OCI-LY7 (cell line): ENCODE data around the gene TMEM169.

ENCODE experiments used
- EZH2phosphoT487 ChIP-seq: fragments of 200-600 bp; sonication (generic); IDR thresholded peaks from 2 replicates; pipeline ENCODE4 v1.6.1; 2018; ENCODE audit warnings: low read depth, borderline replicate concordance, mild to moderate bottlenecking, mixed run types, antibody characterized with exemption, low read length, moderate library complexity, mixed read lengths
- TF ChIP-seq, protein P1 (sequence below): fragments of 200-600 bp; sonication (generic); conservative IDR thresholded peaks from 2 replicates; pipeline ENCODE4 v1.5.1; 2014; ENCODE audit warnings: mild to moderate bottlenecking, antibody characterized with exemption, low read length, moderate library complexity, mixed read lengths

GRCh38 chr2:216112926-216113325 is 31.2 kb downstream of the TMEM169 start:
- TF ChIP-seq, protein P1, sequence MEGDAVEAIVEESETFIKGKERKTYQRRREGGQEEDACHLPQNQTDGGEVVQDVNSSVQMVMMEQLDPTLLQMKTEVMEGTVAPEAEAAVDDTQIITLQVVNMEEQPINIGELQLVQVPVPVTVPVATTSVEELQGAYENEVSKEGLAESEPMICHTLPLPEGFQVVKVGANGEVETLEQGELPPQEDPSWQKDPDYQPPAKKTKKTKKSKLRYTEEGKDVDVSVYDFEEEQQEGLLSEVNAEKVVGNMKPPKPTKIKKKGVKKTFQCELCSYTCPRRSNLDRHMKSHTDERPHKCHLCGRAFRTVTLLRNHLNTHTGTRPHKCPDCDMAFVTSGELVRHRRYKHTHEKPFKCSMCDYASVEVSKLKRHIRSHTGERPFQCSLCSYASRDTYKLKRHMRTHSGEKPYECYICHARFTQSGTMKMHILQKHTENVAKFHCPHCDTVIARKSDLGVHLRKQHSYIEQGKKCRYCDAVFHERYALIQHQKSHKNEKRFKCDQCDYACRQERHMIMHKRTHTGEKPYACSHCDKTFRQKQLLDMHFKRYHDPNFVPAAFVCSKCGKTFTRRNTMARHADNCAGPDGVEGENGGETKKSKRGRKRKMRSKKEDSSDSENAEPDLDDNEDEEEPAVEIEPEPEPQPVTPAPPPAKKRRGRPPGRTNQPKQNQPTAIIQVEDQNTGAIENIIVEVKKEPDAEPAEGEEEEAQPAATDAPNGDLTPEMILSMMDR = no peak
- no peak for TF ChIP-seq EZH2phosphoT487
